NCI-H748 treated with DMSO at 0.1 percent for 48 hours (cell line): ENCODE results near the gene HEBP1.
"Not testable (repeated sequence)": the region's sequence is repeated elsewhere in the genome, so short reads cannot be mapped to it uniquely, and the experiment has no call there.

Experiments
- DNase-seq: peaks from one replicate; lab custom pipeline; 2025; lab: John Stamatoyannopoulos, UW

The HEBP1 gene

GRCh38 chr12:12999959-13000615 is at the start of gene HEBP1:
HEBP1 (minus strand) TSS chr12:13000265; CDS start chr12:13000114, 151 bp downstream.
- peak; percentile 48 for DNase-seq

GRCh38 chr12:13049816-13050215 is 49.8 kb upstream of the HEBP1 start:
- no peak for DNase-seq

- no peak for DNase-seq
Observed at GRCh38 chr12:13046964-13047363, 46.9 kb upstream of the HEBP1 start.

GRCh38 chr12:13045816-13046215 is 45.8 kb upstream of the HEBP1 start:
- no peak for DNase-seq

GRCh38 chr12:13044906-13045299 is 44.8 kb upstream of the HEBP1 start:
- no peak for DNase-seq

- DNase-seq = peak; percentile 18
Observed at GRCh38 chr12:13044002-13044905, 44.2 kb upstream of the HEBP1 start, which contains the start of gene FAM234B. FAM234B (plus strand) TSS chr12:13044381; CDS start chr12:13044404, 23 bp downstream.

- DNase-seq = no peak
Observed at GRCh38 chr12:13042666-13043230, 42.7 kb upstream of the HEBP1 start.

GRCh38 chr12:13041224-13041623 is 41.2 kb upstream of the HEBP1 start:
- DNase-seq = no peak

GRCh38 chr12:13039328-13039956 is 39.4 kb upstream of the HEBP1 start:
- DNase-seq = no peak

- DNase-seq = no peak
Observed at GRCh38 chr12:13038491-13039161, 38.6 kb upstream of the HEBP1 start.

GRCh38 chr12:13036881-13037280 is 36.8 kb upstream of the HEBP1 start:
- no peak for DNase-seq

- not testable (repeated sequence) for DNase-seq
Observed at GRCh38 chr12:13035335-13035734, 35.3 kb upstream of the HEBP1 start.

GRCh38 chr12:13033476-13033875 is 33.4 kb upstream of the HEBP1 start:
- DNase-seq = no peak

- no peak for DNase-seq
Observed at GRCh38 chr12:13032164-13032563, 32.1 kb upstream of the HEBP1 start.

GRCh38 chr12:13030541-13031291 is 30.7 kb upstream of the HEBP1 start:
- no peak for DNase-seq

GRCh38 chr12:13028825-13029570 is 28.9 kb upstream of the HEBP1 start:
- DNase-seq = no peak

GRCh38 chr12:13027508-13027907 is 27.4 kb upstream of the HEBP1 start:
- DNase-seq = no peak

- DNase-seq = no peak
Observed at GRCh38 chr12:13027032-13027431, 27.0 kb upstream of the HEBP1 start.

GRCh38 chr12:13026286-13026685 is 26.2 kb upstream of the HEBP1 start:
- no peak for DNase-seq

- DNase-seq = no peak
Observed at GRCh38 chr12:13024531-13024916, 24.5 kb upstream of the HEBP1 start.
